Occipital lobe (tissue), 2 donors: ENCODE results near the gene SARS1. TPM values are rescaled to one million over a fixed set of nuclear protein-coding genes. Genes with fewer than 3 reads are reported as not detected.
A peak's percentile ranks its signal among the peaks of the same experiment; 100 is the strongest.
"Not testable (repeated sequence)": the region's sequence is repeated elsewhere in the genome, so short reads cannot be mapped to it uniquely, and the experiment has no call there.

ENCODE experiments used
- DNase-seq: peaks from one replicate; lab custom pipeline; 2025; lab: John Stamatoyannopoulos, UW
- total RNA-seq: library from RNA; depleted of rRNA; stranded (reverse); fragments of >200 nt; gene quantifications from one replicate; pipeline ENCODE4 v1.2.3, GENCODE V29; 2014

Gene SARS1
- total RNA-seq, 1 donor from 2014 or later = 153 TPM

DNA sequence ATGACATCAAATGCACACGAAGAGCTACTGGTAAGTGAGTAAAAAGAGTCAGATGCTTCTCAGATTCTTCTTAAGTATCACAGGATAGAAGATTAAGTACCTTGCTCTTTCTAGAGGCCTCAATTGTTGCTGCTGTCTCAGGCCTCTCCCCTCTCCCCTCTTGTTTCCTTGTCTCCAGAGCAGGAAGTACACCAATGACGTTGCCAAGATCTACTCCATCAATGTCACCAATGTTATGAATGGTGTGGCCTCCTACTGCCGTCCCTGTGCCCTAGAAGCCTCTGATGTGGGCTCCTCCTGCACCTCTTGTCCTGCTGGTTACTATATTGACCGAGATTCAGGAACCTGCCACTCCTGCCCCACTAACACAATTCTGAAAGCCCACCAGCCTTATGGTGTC is 21.3 kb upstream of the SARS1 start:
- DNase-seq = no peak

DNA sequence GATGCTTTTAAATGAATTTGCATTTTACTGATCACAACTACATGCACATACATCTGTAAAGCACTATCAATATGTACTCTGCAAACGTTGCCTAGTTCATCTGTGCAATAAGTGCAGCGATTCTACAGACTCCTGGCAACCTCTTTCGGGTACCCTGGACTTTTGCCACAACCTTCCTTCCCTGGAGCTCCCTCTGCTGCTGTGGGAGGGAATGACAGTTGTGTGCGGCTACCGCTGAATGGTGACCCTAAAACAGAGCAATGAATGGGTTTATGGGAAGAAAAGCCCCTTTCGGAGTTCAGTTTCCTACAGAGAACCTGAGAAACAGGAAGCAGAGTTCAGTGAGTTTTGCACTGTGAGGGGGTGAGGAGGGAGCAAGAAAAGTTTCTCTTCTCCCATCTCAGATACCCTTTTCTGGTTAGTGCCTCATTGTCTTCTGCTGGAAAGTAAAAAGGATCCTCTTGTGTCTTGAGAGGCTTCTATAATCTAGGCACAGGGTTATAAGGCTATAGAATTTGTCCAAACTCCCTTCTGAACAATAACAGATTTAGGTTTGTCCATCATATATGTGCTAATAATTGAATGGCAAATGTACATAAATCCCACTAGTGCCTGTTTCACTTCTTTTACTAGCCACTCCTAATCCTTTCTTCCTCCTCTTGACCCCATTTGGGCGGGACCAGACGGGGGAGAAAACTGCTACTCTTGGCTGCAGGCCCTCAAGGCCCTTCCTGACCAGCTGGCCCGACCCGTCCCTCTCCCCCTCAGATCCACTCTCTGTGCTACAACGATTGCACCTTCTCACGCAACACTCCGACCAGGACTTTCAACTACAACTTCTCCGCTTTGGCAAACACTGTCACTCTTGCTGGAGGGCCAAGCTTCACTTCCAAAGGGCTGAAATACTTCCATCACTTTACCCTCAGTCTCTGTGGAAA is 19.8 kb upstream of the SARS1 start:
- no peak for DNase-seq

DNA sequence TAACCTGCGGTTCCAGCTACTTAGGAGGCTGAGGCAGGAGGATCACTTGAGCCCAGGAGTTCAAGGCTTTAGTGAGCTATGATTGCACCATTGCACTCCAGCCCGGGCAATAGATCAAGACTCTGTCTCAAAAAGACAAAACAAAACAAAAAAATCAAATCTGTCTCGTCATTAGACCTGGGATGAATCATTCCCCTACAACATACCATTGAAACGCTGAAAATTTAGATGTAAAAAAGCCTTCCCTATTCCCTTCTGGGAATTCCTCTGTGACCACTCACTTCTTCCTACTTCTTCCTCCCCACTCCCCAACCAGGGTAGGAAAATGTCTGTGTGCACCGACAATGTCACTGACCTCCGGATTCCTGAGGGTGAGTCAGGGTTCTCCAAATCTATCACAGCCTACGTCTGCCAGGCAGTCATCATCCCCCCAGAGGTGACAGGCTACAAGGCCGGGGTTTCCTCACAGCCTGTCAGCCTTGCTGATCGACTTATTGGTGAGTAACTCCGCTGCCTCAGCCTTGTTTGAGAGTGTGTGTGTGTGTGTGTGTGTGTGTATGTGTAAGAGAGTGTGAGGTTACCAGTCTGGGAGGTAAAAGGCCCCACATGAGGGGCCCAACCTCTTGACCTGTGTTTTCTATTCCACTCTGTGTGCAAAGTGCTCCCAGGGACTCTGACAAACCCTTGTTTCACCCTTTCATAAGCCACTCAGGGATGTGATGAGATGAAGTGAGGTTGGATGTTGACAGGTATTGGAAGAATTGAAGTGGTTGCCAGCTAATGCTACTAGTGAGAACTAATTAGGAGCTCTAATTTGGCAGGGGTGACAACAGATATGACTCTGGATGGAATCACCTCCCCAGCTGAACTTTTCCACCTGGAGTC is 16.3 kb upstream of the SARS1 start:
- no peak for DNase-seq

DNA sequence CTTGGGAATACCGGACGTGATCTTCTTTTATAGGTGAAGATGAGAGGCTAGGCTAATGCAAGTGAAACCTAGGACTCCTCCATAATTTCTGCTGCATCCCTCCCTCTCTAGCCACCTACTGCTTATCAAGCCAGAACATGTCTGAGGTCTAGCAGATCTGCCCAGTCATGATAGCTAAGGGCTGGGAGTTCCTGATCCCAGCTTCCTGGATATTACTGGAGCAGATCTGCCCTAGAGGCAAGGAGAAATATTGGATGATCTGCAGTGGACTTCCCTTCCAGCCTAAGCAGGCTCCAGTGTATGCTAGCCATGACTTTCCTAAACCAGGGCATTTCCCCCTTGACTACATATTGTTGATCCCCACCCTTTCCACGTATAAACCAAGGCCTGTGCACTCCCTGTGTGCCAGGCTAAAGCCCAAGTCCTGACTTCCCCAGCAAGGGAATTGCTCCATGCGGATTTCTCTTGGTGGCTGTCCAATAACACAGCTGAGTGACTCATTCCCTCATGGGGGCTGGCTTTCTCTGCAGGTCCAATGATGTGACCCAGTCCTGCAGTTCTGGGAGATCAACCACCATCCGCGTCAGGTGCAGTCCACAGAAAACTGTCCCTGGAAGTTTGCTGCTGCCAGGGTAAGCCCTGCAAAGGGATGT is 15.5 kb upstream of the SARS1 start:
- peak; percentile 66 for DNase-seq

- DNase-seq = no peak
These were observed 15.0 kb upstream of the SARS1 start for GRCh38 chr1:109198745-109199144.

GRCh38 chr1:109199710-109200109 is 14.0 kb upstream of the SARS1 start:
- DNase-seq = no peak

- DNase-seq = peak; percentile 47
These were observed 12.5 kb upstream of the SARS1 start for GRCh38 chr1:109201123-109201703.

GRCh38 chr1:109204484-109204883 is 9.2 kb upstream of the SARS1 start:
- DNase-seq = no peak

GRCh38 chr1:109206339-109206738 is 7.4 kb upstream of the SARS1 start:
- DNase-seq = no peak

GRCh38 chr1:109207467-109208103 is 6.1 kb upstream of the SARS1 start:
- DNase-seq = no peak

GRCh38 chr1:109208394-109208793 is 5.3 kb upstream of the SARS1 start:
- DNase-seq = no peak

DNA sequence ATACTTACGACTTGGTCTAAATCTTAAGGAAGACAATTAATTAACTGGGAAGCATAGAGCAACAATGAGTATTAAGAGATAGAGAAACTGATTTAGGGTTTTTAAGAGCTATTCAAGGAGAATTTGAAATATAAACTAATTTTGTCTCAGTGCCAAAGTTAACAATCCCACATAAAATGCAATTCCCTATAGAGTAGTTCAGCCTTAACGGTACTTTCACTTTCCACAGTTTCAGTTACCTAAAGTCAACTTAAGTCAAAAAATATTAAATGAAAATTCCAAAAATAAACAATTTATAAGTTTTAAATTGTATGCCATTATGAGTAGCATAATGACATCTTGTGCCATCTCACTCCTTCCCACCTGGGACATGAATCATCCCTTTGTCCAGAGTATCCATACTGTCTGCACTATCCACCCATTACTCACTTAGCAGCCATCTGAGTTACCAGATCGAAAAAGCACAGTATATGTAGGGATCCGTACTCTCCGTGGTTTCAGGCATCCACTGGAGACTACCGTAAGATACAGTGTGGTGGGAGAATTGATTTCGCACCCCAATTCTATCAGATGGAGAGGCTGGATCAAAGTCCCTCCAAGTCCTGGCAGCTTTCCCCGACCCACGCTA is 4.8 kb upstream of the SARS1 start:
- no peak for DNase-seq

GRCh38 chr1:109210058-109210457 is 3.7 kb upstream of the SARS1 start:
- DNase-seq = no peak

GRCh38 chr1:109213345-109213823 is 334 bp upstream of the SARS1 start:
- no peak for DNase-seq

DNA sequence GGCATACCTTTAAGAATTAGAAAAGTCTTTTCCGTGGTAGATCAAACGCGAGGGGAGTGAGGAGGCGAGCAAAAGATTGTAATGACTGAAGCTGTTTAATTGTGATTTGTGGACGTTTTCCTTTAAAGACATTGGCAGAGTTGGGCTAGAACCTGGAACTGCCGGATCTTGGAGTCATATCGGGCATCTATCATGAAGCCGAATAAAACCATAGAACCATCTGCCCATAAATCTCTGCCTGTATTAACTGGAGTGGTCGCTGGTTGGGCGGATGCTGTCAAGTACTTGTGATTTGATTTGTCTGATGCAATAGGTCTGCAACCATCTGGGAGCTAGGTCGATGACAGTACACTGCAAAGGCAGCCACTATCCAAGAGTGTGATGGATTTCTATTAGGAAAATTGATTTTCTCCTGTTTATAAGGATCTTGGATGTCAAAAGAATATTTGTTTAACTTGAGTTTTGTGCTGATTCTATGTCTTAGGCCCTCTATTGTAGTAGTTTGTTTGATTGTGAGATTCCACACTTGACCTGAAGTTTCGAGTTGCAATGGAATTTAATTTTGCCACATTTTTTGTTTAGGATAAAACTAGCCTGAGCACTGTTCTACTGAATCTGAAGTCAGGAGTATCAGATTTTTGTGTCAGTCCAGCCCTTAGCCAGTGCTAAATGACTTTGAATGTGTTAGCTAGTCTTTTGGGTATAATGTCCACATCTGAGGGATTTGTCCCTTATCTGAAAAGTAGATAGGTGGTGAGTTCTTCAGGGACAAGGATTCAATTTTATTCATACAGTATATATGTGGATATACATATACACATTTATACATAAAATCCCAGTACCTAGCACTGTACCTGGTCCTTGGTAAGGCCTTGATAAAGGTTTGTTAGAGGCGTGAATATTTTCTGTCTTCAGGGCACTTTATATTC is 1.2 kb downstream of the SARS1 start:
- DNase-seq = no peak

DNA sequence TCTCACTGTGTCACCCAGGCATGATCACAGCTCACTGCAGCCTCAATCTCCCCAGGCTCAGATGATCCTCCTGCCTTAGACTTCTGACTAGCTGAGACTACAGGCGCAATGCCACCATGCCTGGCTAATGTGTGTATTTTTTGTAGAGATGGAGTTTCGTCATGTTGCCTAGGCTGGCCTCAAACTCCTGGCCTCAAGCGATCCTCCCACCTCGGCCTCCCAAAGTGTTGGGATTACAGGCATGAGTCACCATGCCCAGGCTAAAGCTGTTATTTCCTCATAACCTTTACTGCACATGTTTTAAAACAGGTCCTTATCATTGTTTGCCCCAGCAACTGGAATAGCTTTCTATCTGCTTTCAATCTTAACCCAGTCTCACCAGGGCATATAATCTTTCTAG is 2.9 kb downstream of the SARS1 start:
- no peak for DNase-seq

DNA sequence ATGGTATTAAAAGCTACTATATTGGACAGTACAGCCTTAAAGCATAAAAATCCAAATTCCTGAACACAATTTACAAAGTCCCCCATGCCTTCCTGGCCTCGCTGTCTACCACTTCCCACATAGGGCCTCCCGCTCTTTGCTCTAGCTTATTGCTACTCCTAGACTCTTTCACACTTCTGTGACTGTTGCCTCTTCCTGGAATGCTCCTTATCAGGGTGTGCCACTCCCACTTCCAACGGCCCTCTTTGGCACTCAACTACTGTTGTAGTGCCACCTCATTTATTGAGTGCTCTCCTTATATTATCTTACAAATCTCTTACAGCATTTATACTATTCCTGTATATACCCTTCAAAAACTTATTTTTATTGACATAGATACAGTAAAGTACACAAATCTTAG is 4.8 kb downstream of the SARS1 start:
- no peak for DNase-seq

DNA sequence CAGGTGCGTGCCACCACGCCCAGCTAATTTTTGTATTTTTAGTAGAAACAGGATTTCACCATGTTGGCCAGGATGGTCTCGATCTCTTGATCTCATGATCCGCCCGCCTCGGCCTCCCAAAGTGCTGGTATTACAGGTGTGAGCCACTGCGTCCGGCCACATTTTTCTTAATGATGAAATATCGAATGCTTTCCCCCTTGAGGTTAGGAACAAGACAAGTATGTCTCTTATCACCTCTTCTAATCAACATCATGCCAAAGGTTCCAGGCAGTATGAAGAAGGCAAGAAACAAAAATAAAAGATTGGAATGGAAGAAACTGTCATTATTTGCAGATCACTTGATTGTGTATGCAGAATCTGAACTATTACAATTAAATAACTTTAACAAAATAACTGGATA is 7.5 kb downstream of the SARS1 start:
- not testable (repeated sequence) for DNase-seq

DNA sequence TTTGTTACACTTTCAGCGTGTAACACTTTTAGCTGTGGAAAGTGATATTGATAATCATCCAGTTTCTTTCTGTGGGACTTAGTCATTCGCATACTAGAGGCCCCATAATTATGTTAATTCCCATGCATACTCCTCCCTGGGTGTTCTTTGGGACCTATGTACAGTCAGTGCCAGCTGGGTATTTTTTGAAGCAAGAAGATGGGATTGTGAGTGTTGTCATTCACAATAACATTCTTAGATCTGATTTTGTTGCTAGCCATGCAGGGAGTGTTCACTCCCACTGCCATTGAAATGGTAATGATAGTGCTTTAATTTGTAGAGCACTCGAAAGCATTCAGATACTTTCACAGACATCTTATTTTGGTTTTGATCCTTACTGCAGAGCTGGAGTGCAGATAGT is 11.6 kb downstream of the SARS1 start:
- DNase-seq = no peak
